ENCODE measurements around the gene INSYN1. TPM values are rescaled to one million over a fixed set of nuclear protein-coding genes. Genes with fewer than 3 reads are reported as not detected.

The INSYN1 gene
- total RNA-seq, 1 experiment from 2014 or later = not detected

- no peak for TF ChIP-seq CTCF (IDR thresholded peaks at IDR 0.05; ENCODE audit: unreplicated experiment)
- H3K27me3 Mint-ChIP-seq (ENCODE audit: insufficient read depth, unreplicated experiment) = peaks cover 76% of the 10 kb centered on the region
- H3K9me3 Mint-ChIP-seq (ENCODE audit: unreplicated experiment) = no peaks in the 10 kb centered on the region
- peaks cover 4% of the 10 kb centered on the region for H3K36me3 Mint-ChIP-seq (ENCODE audit: insufficient read depth, unreplicated experiment)
- no peak overlapping the region for H3K27ac Mint-ChIP-seq (ENCODE audit: low read depth, unreplicated experiment)
- BruUV-seq (replicated peaks) = no TSS peak
- ChIA-PET POLR2A (interaction anchor here (0.9 kb wide), 1 partner anchor 23 kb away, joined by 4 read pairs; no protein-coding TSS in a partner anchor), CTCF (no interaction called here)
- intact Hi-C loops (cut with micrococcal nuclease) = no loop called here
- no peaks in the 10 kb centered on the region for H3K4me1 Mint-ChIP-seq (ENCODE audit: insufficient read depth, unreplicated experiment)
- no peak for DNase-seq (ENCODE audit: unreplicated experiment)
- no peak overlapping the region for H3K4me3 Mint-ChIP-seq (ENCODE audit: unreplicated experiment)
Measured at GRCh38 chr15:73750438-73750837, 2.7 kb downstream of the INSYN1 start.

DNA sequence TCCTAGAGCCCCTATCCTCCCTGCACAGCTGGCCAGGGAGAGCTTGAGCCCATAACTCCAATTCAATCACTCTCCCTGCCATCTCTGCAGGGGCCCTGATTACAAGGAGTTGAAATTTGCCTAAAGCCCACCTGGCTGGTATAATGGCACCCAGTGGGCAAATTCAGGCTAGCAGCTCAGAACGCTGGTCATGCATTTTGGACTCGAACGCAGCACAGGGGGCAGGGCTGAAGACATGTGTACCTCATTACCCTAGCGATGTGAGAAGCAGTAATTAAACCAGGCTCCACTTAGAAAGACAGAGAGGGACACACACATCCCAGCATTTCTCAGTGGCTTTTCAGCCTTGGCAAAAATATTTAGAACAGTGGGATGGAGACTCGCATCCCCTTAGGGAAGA, 3.2 kb downstream of the INSYN1 start:
- intact Hi-C loops (cut with micrococcal nuclease) = no loop called here
- Mint-ChIP-seq H3K4me1 (ENCODE audit: insufficient read depth, unreplicated experiment) (no peaks in the 10 kb centered on the region), H3K36me3 (ENCODE audit: insufficient read depth, unreplicated experiment) (peaks cover 4% of the 10 kb centered on the region), H3K27me3 (ENCODE audit: insufficient read depth, unreplicated experiment) (peaks cover 74% of the 10 kb centered on the region), H3K27ac (ENCODE audit: low read depth, unreplicated experiment) (no peak overlapping the region), H3K4me3 (ENCODE audit: unreplicated experiment) (no peak overlapping the region), H3K9me3 (ENCODE audit: unreplicated experiment) (no peaks in the 10 kb centered on the region)
- CTCF ChIA-PET = no interaction called here
- no TSS peak for BruUV-seq (replicated peaks)
- no peak for DNase-seq (ENCODE audit: unreplicated experiment)
- POLR2A ChIA-PET = interaction anchor here (0.9 kb wide), 1 partner anchor 24 kb away, joined by 4 read pairs; no protein-coding TSS in a partner anchor
- no peak for TF ChIP-seq CTCF (IDR thresholded peaks at IDR 0.05; ENCODE audit: unreplicated experiment)

- intact Hi-C loops (cut with micrococcal nuclease) = no loop called here
- Mint-ChIP-seq H3K36me3 (ENCODE audit: insufficient read depth, unreplicated experiment) (peaks cover 1% of the 10 kb centered on the region), H3K27ac (ENCODE audit: low read depth, unreplicated experiment) (no peak overlapping the region), H3K4me3 (ENCODE audit: unreplicated experiment) (no peak overlapping the region), H3K9me3 (ENCODE audit: unreplicated experiment) (no peaks in the 10 kb centered on the region), H3K4me1 (ENCODE audit: insufficient read depth, unreplicated experiment) (no peaks in the 10 kb centered on the region), H3K27me3 (ENCODE audit: insufficient read depth, unreplicated experiment) (peaks cover 69% of the 10 kb centered on the region)
- no peak for DNase-seq (ENCODE audit: unreplicated experiment)
- no TSS peak for BruUV-seq (replicated peaks)
- no peak for TF ChIP-seq CTCF (IDR thresholded peaks at IDR 0.05; ENCODE audit: unreplicated experiment)
- CTCF ChIA-PET = interaction anchor here (0.6 to 0.8 kb wide), 2 partner anchors 45 to 443 kb away, joined by 3 read pairs; no protein-coding TSS in a partner anchor
- POLR2A ChIA-PET = interaction anchor here (0.9 kb wide), 1 partner anchor 24 kb away, joined by 4 read pairs; no protein-coding TSS in a partner anchor
Measured at GRCh38 chr15:73749533-73749932, 3.6 kb downstream of the INSYN1 start.

DNA sequence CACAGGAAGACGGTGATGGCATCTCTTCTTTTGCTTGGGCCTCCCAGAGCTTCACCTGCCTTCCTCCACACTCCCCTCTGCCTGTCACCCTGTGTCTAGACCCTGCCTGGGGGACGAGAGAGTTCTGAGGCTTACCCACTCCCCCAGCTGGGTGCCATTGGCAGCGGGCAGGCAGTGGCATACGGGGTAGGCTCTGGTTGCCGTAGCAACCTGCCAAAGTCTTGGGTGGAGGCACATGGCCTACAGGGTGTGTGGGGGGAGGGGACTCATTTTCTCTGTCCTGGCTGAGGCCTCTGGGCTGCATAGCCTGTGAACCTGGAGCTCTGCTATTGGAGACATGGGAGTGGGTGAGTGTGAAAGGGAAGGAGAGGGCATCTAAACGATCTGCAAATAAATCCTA, 4.4 kb downstream of the INSYN1 start:
- Mint-ChIP-seq H3K36me3 (ENCODE audit: insufficient read depth, unreplicated experiment) (no peaks in the 10 kb centered on the region), H3K4me3 (ENCODE audit: unreplicated experiment) (no peak overlapping the region), H3K9me3 (ENCODE audit: unreplicated experiment) (no peaks in the 10 kb centered on the region), H3K27me3 (ENCODE audit: insufficient read depth, unreplicated experiment) (peaks cover 61% of the 10 kb centered on the region), H3K27ac (ENCODE audit: low read depth, unreplicated experiment) (no peak overlapping the region), H3K4me1 (ENCODE audit: insufficient read depth, unreplicated experiment) (no peaks in the 10 kb centered on the region)
- DNase-seq (ENCODE audit: unreplicated experiment) = no peak
- intact Hi-C loops (cut with micrococcal nuclease) = no loop called here
- no peak for TF ChIP-seq CTCF (IDR thresholded peaks at IDR 0.05; ENCODE audit: unreplicated experiment)
- ChIA-PET CTCF (interaction anchor here (0.6 to 0.8 kb wide), 2 partner anchors 44 to 442 kb away, joined by 3 read pairs; no protein-coding TSS in a partner anchor), POLR2A (no interaction called here)
- no TSS peak for BruUV-seq (replicated peaks)

Data from MCF 10A (cell line).